GM12878 (cell line): ENCODE measurements around the gene APBA1. TPM values are rescaled to one million over a fixed set of nuclear protein-coding genes. Genes with fewer than 3 reads are reported as not detected.

Experiments used
- ATAC-seq: fragments of 200-7000 bp; cut with Tn5 transposase; 3 replicates; pipeline ENCODE4 v1.9.1; 2020; ENCODE audit warnings: mild to moderate bottlenecking, moderate library complexity
- BruUV-seq: library from RNA; stranded (reverse); fragments of 400-500 nt; replicated peaks from 2 replicates; lab custom pipeline; 2021; lab: Mats Ljungman, UMichigan
- CTCF ChIA-PET: fragments of 300-600 bp; sonication (Branson Sonifier 250); formaldehyde crosslinking; extraction: SDS; loops from one replicate; lab custom pipeline; 2021; ENCODE audit warnings: inconsistent platforms; lab: Yijun Ruan, JAX
- POLR2A ChIA-PET: fragments of 350-600 bp; formaldehyde crosslinking; extraction: SDS; loops from one replicate; lab custom pipeline; 2021; ENCODE audit warnings: inconsistent platforms; lab: Charles Lee
- RAD21 ChIA-PET: fragments of 300-600 bp; sonication (Branson Sonifier 250); formaldehyde crosslinking; loops from one replicate; lab custom pipeline; 2023; ENCODE audit warnings: antibody characterized with exemption; ENCODE audit not compliant: unreplicated experiment; lab: Charles Lee
- SMC1A ChIA-PET: fragments of 300-600 bp; sonication (Branson Sonifier 250); formaldehyde crosslinking; loops from one replicate; lab custom pipeline; 2023; ENCODE audit not compliant: unreplicated experiment, uncharacterized antibody; lab: Charles Lee
- DNase-seq: peaks from one replicate; pipeline ENCODE4 v3.0.0-alpha.2; 2011; ENCODE audit warnings: low read depth, low spot score
- FAIRE-seq: peaks from 3 replicates; lab custom pipeline; 2011; peaks lifted over from hg19 to GRCh38; lab: Jason Lieb, UNC
- H2AFZ ChIP-seq: 2 replicates; pipeline ENCODE4 v1.6.0; 2011; ENCODE audit warnings: low read depth, low read length, control low read depth; ENCODE audit not compliant: control insufficient read depth
- H3K27ac ChIP-seq: 2 replicates; pipeline ENCODE4 v1.5.1; 2011; ENCODE audit warnings: control low read depth; ENCODE audit not compliant: control insufficient read depth, insufficient read depth
- H3K27me3 ChIP-seq, 2 experiments: replicated peaks in 1 of 2; 2 replicates each; pipeline versions ENCODE4 v1.6.0 to v1.6.1; 2011; ENCODE audit warnings: low read length in 1 of 2; ENCODE audit not compliant: control insufficient read depth in 2 of 2, insufficient read depth in 2 of 2
- H3K36me3 ChIP-seq, 2 experiments: 2 replicates each; pipeline ENCODE4 v1.5.1; 2011; ENCODE audit warnings: low read length in 1 of 2; ENCODE audit not compliant: control insufficient read depth in 2 of 2, insufficient read depth in 2 of 2
- H3K4me1 ChIP-seq: 2 replicates; pipeline ENCODE4 v1.6.1; 2011; ENCODE audit warnings: mild to moderate bottlenecking, low read length, moderate library complexity, mixed read lengths; ENCODE audit not compliant: control insufficient read depth, insufficient read depth
- H3K4me2 ChIP-seq: 2 replicates; pipeline ENCODE4 v1.6.0; 2011; ENCODE audit warnings: control low read depth; ENCODE audit not compliant: control insufficient read depth, insufficient read depth
- H3K4me3 ChIP-seq: fragments of 200-600 bp; sonication (generic); 2 replicates; pipeline ENCODE4 v1.5.1; 2016
- H3K79me2 ChIP-seq: 2 replicates; pipeline ENCODE4 v1.6.0; 2011; ENCODE audit warnings: low read length; ENCODE audit not compliant: control insufficient read depth, insufficient read depth
- H3K9ac ChIP-seq: 2 replicates; pipeline ENCODE4 v1.8.0; 2011; ENCODE audit warnings: low read length, control low read depth, mixed read lengths; ENCODE audit not compliant: control insufficient read depth, insufficient read depth
- H3K9me3 ChIP-seq: replicated peaks from 3 replicates; pipeline ENCODE4 v1.5.1; 2011; ENCODE audit warnings: mild to moderate bottlenecking, low read length; ENCODE audit not compliant: control insufficient read depth, insufficient read depth
- H4K20me1 ChIP-seq: 2 replicates; pipeline ENCODE4 v1.6.0; 2011; ENCODE audit not compliant: control insufficient read depth, insufficient read depth
- BACH1 ChIP-seq: fragments of 450-650 bp; IDR thresholded peaks from 2 replicates; pipeline ENCODE4 v1.6.1; 2017; ENCODE audit warnings: mild to moderate bottlenecking, borderline replicate concordance
- EZH2 ChIP-seq: IDR thresholded peaks from 2 replicates; pipeline ENCODE4 v1.6.1; 2012; ENCODE audit warnings: low read depth, mild to moderate bottlenecking, control low read depth, inconsistent platforms, low read length, borderline replicate concordance; ENCODE audit not compliant: control insufficient read depth
- IKZF1 ChIP-seq: fragments of 450-650 bp; conservative IDR thresholded peaks from 2 replicates; pipeline ENCODE4 v1.6.1; 2017; ENCODE audit warnings: antibody characterized with exemption, mild to moderate bottlenecking
- KLF5 ChIP-seq: fragments of 450-650 bp; IDR thresholded peaks from 2 replicates; pipeline ENCODE4 v1.6.1; 2014; ENCODE audit warnings: mild to moderate bottlenecking; ENCODE audit not compliant: partially characterized antibody
- MYC ChIP-seq: IDR thresholded peaks from 2 replicates; pipeline ENCODE4 v1.6.1; 2011; ENCODE audit warnings: mild to moderate bottlenecking, low read length, moderate library complexity, inconsistent platforms; ENCODE audit not compliant: insufficient read depth, insufficient replicate concordance, insufficient read length, severe bottlenecking
- PML ChIP-seq: IDR thresholded peaks from 2 replicates; pipeline ENCODE4 v1.6.1; 2012; ENCODE audit warnings: low read length, inconsistent platforms
- RB1 ChIP-seq: fragments of 450-650 bp; formaldehyde crosslinking; IDR thresholded peaks from 2 replicates; pipeline ENCODE4 v1.6.1; 2017; ENCODE audit warnings: mild to moderate bottlenecking, borderline replicate concordance
- TARDBP ChIP-seq: IDR thresholded peaks from 2 replicates; pipeline ENCODE4 v1.6.1; 2016; ENCODE audit warnings: borderline replicate concordance
- USF1 ChIP-seq: IDR thresholded peaks from 2 replicates; pipeline ENCODE4 v1.6.1; 2011; ENCODE audit warnings: borderline replicate concordance, low read depth, mild to moderate bottlenecking, moderate library complexity, mixed read lengths, low read length; ENCODE audit not compliant: insufficient read depth; ENCODE audit errors: extremely low read length
- WGBS: methylation state at CpG from one replicate; pipeline ENCODE4 v1.1.6; 2016; ENCODE audit warnings: low lambda C conversion rate; ENCODE audit not compliant: insufficient replicate concordance, insufficient coverage; ENCODE audit errors: missing lambda C conversion rate; 5-methylcytosine and 5-hydroxymethylcytosine counted together
- in situ Hi-C: fragments of 300-500 bp; cut with MboI; formaldehyde crosslinking; loops from 9 replicates; pipeline ENCODE4 v1.14.3; 2018; ENCODE audit warnings: mixed read lengths
- intact Hi-C: fragments of 100-400 bp; cut with micrococcal nuclease; formaldehyde crosslinking; loops from one replicate; pipeline ENCODE4 v1.14.2; 2022; ENCODE audit not compliant: unreplicated experiment
- polyA plus RNA-seq, 11 experiments: library from polyadenylated mRNA; depleted of rRNA in 4 of 11; unstranded in 6 of 11; stranded (reverse) in 5 of 11; fragments of >200 nt; fragmentation: Nextera tagmentation in 4 of 11; fragmentation: Illumina TruSeq in 1 of 11; extraction: Ambion mirVana in 4 of 11; extraction: Trizol in 1 of 11; gene quantifications; 1 replicate in 1 of 11; 2 replicates in 10 of 11; pipeline versions ENCODE4 v1.2.1 to v1.2.3, GENCODE V29; 2011 to 2016; ENCODE audit warnings: inconsistent platforms in 2 of 11, missing spikeins in 2 of 11, low read depth in 1 of 11
- total RNA-seq, 4 experiments: library from RNA; depleted of rRNA in 3 of 4; stranded (reverse); fragments of >200 nt in 3 of 4; fragmentation: Illumina TruSeq in 1 of 4; extraction: Trizol in 1 of 4; gene quantifications; 2 replicates each; pipeline versions ENCODE4 v1.2.1 to v1.2.3, GENCODE V29; 2013 to 2021

APBA1 gene
- total and polyA plus RNA-seq, 10 of the 15 experiments (the other 5 are each of a cell fraction or from before 2014, with no cell fraction given) = 0.01 to 1.3 (median 0.05) TPM; not detected in 7

- no peak overlapping the region for H3K4me2 ChIP-seq
- in situ Hi-C loops = no loop called here
Observed at GRCh38 chr9:69603656-69604055, 68.5 kb downstream of the APBA1 start.

GRCh38 chr9:69602773-69603172, 69.4 kb downstream of the APBA1 start:
- Histone ChIP-seq H3K4me2 (no peak overlapping the region), H2AFZ (no peak overlapping the region), H3K27me3 (no peaks in the 10 kb centered on the region), H4K20me1 (no peaks in the 10 kb centered on the region), H3K9me3 (no peaks in the 10 kb centered on the region), H3K4me1 (no peaks in the 10 kb centered on the region), H3K4me3 (no peak overlapping the region), H3K27ac (no peak overlapping the region), H3K79me2 (no peaks in the 10 kb centered on the region), H3K36me3 (no peaks in the 10 kb centered on the region), H3K9ac (no peak overlapping the region)
- SMC1A ChIA-PET = no interaction called here
- RAD21 ChIA-PET = no interaction called here
- 0% methylated on average over 1 of the region's 1 CpG for WGBS
- DNase-seq = no peak
- POLR2A ChIA-PET = no interaction called here
- no peak for FAIRE-seq
- no TSS peak for BruUV-seq
- intact Hi-C loops (no loop called here), in situ Hi-C loops (no loop called here)
- no peak for ATAC-seq
- no peak for TF ChIP-seq MYC
- no peak for TF ChIP-seq USF1
- no peak for TF ChIP-seq BACH1
- TF ChIP-seq KLF5 = no peak
- TF ChIP-seq RB1 = no peak
- CTCF ChIA-PET = interaction anchor here (1.5 kb wide), 1 partner anchor 15 kb away, joined by 3 read pairs; no protein-coding TSS in a partner anchor

More at GRCh38 chr9:69603656-69604055, 68.5 kb downstream of the APBA1 start:
- FAIRE-seq = no peak
- no peaks in the 10 kb centered on the region for H3K79me2 ChIP-seq
- TF ChIP-seq EZH2 (no peak), IKZF1 (no peak), TARDBP (no peak), PML (no peak)
- TF ChIP-seq, all 136 proteins: peak for 0
- Histone ChIP-seq H4K20me1 (no peaks in the 10 kb centered on the region), H3K9ac (no peak overlapping the region), H3K4me3 (no peak overlapping the region), H3K4me1 (no peaks in the 10 kb centered on the region), H3K36me3 (no peaks in the 10 kb centered on the region), H3K27ac (no peak overlapping the region), H2AFZ (no peak overlapping the region), H3K9me3 (no peaks in the 10 kb centered on the region), H3K27me3 (no peaks in the 10 kb centered on the region)
- ChIA-PET RAD21 (no interaction called here), POLR2A (no interaction called here), CTCF (interaction anchor here (1.5 kb wide), 1 partner anchor 16 kb away, joined by 3 read pairs; no protein-coding TSS in a partner anchor), SMC1A (no interaction called here)
- intact Hi-C loops = no loop called here
- ATAC-seq (no peak), DNase-seq (no peak)
- no TSS peak for BruUV-seq
- WGBS = 42% methylated on average over 5 of the region's 5 CpGs
